GM12878 (cell line): ENCODE results near the gene EXOC1L. TPM values are rescaled to one million over a fixed set of nuclear protein-coding genes. Genes with fewer than 3 reads are reported as not detected.

ENCODE experiments used
- ASH2L ChIP-seq: fragments of 300-600, 200-600 bp; sonication (generic); IDR thresholded peaks from 2 replicates; pipeline ENCODE4 v1.6.1; 2017; ENCODE audit warnings: low read depth, mild to moderate bottlenecking, borderline replicate concordance
- EGR1 ChIP-seq, 2 experiments: IDR thresholded peaks; 1 replicate in 1 of 2; 2 replicates in 1 of 2; pipeline ENCODE4 v1.6.1; 2011 to 2012; ENCODE audit warnings: low read depth in 2 of 2, low read length in 2 of 2, borderline replicate concordance in 1 of 2, mild to moderate bottlenecking in 1 of 2, moderate library complexity in 1 of 2
- EZH2 ChIP-seq: IDR thresholded peaks from 2 replicates; pipeline ENCODE4 v1.6.1; 2012; ENCODE audit warnings: low read depth, mild to moderate bottlenecking, control low read depth, inconsistent platforms, low read length, borderline replicate concordance; ENCODE audit not compliant: control insufficient read depth
- FOS ChIP-seq: IDR thresholded peaks from 3 replicates; pipeline ENCODE4 v1.6.1; 2011; ENCODE audit warnings: borderline replicate concordance; ENCODE audit not compliant: insufficient read length; ENCODE audit errors: extremely low read depth
- HDAC2 ChIP-seq: fragments of 200-600 bp; sonication (generic); IDR thresholded peaks from 2 replicates; pipeline ENCODE4 v1.6.1; 2017
- JUNB ChIP-seq: IDR thresholded peaks from 2 replicates; pipeline ENCODE4 v1.6.1; 2016; ENCODE audit warnings: antibody characterized with exemption, mild to moderate bottlenecking
- MEF2A ChIP-seq: IDR thresholded peaks from 2 replicates; pipeline ENCODE4 v1.6.1; 2011; ENCODE audit warnings: low read depth, mild to moderate bottlenecking, low read length, moderate library complexity; ENCODE audit not compliant: insufficient read depth
- RAD21 ChIP-seq: IDR thresholded peaks from 2 replicates; pipeline ENCODE4 v1.6.1; 2011; ENCODE audit warnings: mild to moderate bottlenecking, low read depth, low read length, moderate library complexity; ENCODE audit not compliant: insufficient read depth
- SIN3A ChIP-seq: IDR thresholded peaks from 2 replicates; pipeline ENCODE4 v1.6.1; 2012; ENCODE audit warnings: low read depth, low read length, improper control_type of control experiment
- SMC3 ChIP-seq: IDR thresholded peaks from 2 replicates; pipeline ENCODE4 v1.6.1; 2011; ENCODE audit warnings: low read length, improper control_type of control experiment, borderline replicate concordance
- TBL1XR1 ChIP-seq: IDR thresholded peaks from 2 replicates; pipeline ENCODE4 v1.6.1; 2012; ENCODE audit warnings: low read depth, low read length, improper control_type of control experiment
- TCF7 ChIP-seq: IDR thresholded peaks from 2 replicates; pipeline ENCODE4 v1.6.1; 2014; ENCODE audit warnings: antibody characterized with exemption, borderline replicate concordance
- ZNF24 ChIP-seq: fragments of 450-650 bp; IDR thresholded peaks from 2 replicates; pipeline ENCODE4 v1.6.1; 2017; ENCODE audit warnings: antibody characterized with exemption, mild to moderate bottlenecking
- ZNF274 ChIP-seq: IDR thresholded peaks from one replicate; pipeline ENCODE4 v1.8.0; 2011; ENCODE audit not compliant: insufficient read length, insufficient read depth
- polyA plus RNA-seq, 11 experiments: library from polyadenylated mRNA; depleted of rRNA in 4 of 11; unstranded in 6 of 11; stranded (reverse) in 5 of 11; fragments of >200 nt; fragmentation: Nextera tagmentation in 4 of 11; fragmentation: Illumina TruSeq in 1 of 11; extraction: Ambion mirVana in 4 of 11; extraction: Trizol in 1 of 11; gene quantifications; 1 replicate in 1 of 11; 2 replicates in 10 of 11; pipeline versions ENCODE4 v1.2.1 to v1.2.3, GENCODE V29; 2011 to 2016; ENCODE audit warnings: inconsistent platforms in 2 of 11, missing spikeins in 2 of 11, low read depth in 1 of 11
- total RNA-seq, 4 experiments: library from RNA; depleted of rRNA in 3 of 4; stranded (reverse); fragments of >200 nt in 3 of 4; fragmentation: Illumina TruSeq in 1 of 4; extraction: Trizol in 1 of 4; gene quantifications; 2 replicates each; pipeline versions ENCODE4 v1.2.1 to v1.2.3, GENCODE V29; 2013 to 2021
- TF ChIP-seq, protein P1 (sequence below): fragments of 450-650 bp; IDR thresholded peaks from 2 replicates; pipeline ENCODE4 v1.6.1; 2016; ENCODE audit warnings: mild to moderate bottlenecking
- TF ChIP-seq, protein P2 (sequence below): IDR thresholded peaks from 2 replicates; pipeline ENCODE4 v1.6.1; 2012; ENCODE audit warnings: improper control_type of control experiment, low read depth, low read length; ENCODE audit not compliant: insufficient replicate concordance
- TF ChIP-seq, protein P3 (sequence below): fragments of 150-350 bp; IDR thresholded peaks from 2 replicates; pipeline ENCODE4 v1.6.1; 2014; ENCODE audit warnings: mild to moderate bottlenecking, low read depth, low read length
- TF ChIP-seq, protein P4 (sequence below): fragments of 450-650 bp; IDR thresholded peaks from 2 replicates; pipeline ENCODE4 v1.6.1; 2014; ENCODE audit warnings: mild to moderate bottlenecking

EXOC1L gene
- total and polyA plus RNA-seq, 10 of the 15 experiments (the other 5 are each of a cell fraction or from before 2014, with no cell fraction given), result not detected

DNA sequence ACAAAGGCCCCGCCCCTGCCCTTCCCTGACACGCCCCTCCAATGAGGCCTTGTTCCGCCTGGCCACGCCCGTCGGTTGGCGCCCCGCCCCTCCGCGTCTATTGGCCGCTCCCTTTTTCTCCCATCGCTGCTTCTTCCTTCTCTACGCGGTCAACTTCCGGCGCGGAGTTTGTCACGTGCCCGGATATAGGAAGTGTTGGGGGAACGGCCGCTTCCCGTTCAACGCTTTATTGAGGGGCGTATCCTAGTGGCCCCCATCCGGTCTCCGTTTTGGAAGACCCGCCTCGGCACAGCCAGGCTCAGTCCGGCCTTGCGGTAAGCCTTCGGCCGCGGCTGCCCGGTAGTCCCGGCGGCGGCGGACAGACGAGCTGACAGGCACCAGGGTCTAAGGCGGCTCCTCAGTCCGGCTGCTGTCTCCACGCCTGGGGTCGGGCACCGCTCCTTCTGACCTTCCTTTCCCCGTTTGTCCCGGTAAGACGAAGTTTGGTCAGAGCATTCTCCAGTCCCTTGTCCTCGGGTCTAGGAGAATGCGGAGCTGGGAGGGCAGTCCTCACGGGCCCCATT is 34.0 kb downstream of the EXOC1L start, which contains the start of gene EXOC1 (continued):
- TF ChIP-seq MEF2A, result no peak
- no peak for TF ChIP-seq RAD21
- peak in 1 of 2 experiments; percentile 20; a peak in 1 of 3 replicates for TF ChIP-seq EGR1 (IDR thresholded peaks at IDR 0.05; ENCODE audit: borderline replicate concordance in 1 of 2, low read depth in 2 of 2, low read length in 2 of 2)
- peak; percentile 88 for TF ChIP-seq SIN3A
- TF ChIP-seq ASH2L, result peak; percentile 96
- TF ChIP-seq EZH2, result no peak
- TF ChIP-seq JUNB, result no peak
- TF ChIP-seq, protein P1, sequence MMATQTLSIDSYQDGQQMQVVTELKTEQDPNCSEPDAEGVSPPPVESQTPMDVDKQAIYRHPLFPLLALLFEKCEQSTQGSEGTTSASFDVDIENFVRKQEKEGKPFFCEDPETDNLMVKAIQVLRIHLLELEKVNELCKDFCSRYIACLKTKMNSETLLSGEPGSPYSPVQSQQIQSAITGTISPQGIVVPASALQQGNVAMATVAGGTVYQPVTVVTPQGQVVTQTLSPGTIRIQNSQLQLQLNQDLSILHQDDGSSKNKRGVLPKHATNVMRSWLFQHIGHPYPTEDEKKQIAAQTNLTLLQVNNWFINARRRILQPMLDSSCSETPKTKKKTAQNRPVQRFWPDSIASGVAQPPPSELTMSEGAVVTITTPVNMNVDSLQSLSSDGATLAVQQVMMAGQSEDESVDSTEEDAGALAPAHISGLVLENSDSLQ, result peak; percentile 71
- no peak for TF ChIP-seq ZNF24
- no peak for TF ChIP-seq HDAC2
- TF ChIP-seq FOS, result no peak
- TF ChIP-seq SMC3, result no peak
- TF ChIP-seq, protein P2, sequence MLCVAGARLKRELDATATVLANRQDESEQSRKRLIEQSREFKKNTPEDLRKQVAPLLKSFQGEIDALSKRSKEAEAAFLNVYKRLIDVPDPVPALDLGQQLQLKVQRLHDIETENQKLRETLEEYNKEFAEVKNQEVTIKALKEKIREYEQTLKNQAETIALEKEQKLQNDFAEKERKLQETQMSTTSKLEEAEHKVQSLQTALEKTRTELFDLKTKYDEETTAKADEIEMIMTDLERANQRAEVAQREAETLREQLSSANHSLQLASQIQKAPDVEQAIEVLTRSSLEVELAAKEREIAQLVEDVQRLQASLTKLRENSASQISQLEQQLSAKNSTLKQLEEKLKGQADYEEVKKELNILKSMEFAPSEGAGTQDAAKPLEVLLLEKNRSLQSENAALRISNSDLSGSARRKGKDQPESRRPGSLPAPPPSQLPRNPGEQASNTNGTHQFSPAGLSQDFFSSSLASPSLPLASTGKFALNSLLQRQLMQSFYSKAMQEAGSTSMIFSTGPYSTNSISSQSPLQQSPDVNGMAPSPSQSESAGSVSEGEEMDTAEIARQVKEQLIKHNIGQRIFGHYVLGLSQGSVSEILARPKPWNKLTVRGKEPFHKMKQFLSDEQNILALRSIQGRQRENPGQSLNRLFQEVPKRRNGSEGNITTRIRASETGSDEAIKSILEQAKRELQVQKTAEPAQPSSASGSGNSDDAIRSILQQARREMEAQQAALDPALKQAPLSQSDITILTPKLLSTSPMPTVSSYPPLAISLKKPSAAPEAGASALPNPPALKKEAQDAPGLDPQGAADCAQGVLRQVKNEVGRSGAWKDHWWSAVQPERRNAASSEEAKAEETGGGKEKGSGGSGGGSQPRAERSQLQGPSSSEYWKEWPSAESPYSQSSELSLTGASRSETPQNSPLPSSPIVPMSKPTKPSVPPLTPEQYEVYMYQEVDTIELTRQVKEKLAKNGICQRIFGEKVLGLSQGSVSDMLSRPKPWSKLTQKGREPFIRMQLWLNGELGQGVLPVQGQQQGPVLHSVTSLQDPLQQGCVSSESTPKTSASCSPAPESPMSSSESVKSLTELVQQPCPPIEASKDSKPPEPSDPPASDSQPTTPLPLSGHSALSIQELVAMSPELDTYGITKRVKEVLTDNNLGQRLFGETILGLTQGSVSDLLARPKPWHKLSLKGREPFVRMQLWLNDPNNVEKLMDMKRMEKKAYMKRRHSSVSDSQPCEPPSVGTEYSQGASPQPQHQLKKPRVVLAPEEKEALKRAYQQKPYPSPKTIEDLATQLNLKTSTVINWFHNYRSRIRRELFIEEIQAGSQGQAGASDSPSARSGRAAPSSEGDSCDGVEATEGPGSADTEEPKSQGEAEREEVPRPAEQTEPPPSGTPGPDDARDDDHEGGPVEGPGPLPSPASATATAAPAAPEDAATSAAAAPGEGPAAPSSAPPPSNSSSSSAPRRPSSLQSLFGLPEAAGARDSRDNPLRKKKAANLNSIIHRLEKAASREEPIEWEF, result no peak
- TF ChIP-seq TCF7, result no peak
- TF ChIP-seq ZNF274, result no peak
- TF ChIP-seq, protein P3, sequence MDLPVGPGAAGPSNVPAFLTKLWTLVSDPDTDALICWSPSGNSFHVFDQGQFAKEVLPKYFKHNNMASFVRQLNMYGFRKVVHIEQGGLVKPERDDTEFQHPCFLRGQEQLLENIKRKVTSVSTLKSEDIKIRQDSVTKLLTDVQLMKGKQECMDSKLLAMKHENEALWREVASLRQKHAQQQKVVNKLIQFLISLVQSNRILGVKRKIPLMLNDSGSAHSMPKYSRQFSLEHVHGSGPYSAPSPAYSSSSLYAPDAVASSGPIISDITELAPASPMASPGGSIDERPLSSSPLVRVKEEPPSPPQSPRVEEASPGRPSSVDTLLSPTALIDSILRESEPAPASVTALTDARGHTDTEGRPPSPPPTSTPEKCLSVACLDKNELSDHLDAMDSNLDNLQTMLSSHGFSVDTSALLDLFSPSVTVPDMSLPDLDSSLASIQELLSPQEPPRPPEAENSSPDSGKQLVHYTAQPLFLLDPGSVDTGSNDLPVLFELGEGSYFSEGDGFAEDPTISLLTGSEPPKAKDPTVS, result no peak
- TF ChIP-seq, protein P4, sequence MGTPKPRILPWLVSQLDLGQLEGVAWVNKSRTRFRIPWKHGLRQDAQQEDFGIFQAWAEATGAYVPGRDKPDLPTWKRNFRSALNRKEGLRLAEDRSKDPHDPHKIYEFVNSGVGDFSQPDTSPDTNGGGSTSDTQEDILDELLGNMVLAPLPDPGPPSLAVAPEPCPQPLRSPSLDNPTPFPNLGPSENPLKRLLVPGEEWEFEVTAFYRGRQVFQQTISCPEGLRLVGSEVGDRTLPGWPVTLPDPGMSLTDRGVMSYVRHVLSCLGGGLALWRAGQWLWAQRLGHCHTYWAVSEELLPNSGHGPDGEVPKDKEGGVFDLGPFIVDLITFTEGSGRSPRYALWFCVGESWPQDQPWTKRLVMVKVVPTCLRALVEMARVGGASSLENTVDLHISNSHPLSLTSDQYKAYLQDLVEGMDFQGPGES, result 0 out of 2 replicates have a peak, but pooled peaks have one; percentile 18
- TF ChIP-seq TBL1XR1, result no peak; the same call in 1 of the 2 replicates
